Endothelial cell (in vitro differentiated cells): ENCODE measurements around the gene GPALPP1. TPM values are rescaled to one million over a fixed set of nuclear protein-coding genes. Genes with fewer than 3 reads are reported as not detected.

Experiments
- DNase-seq: peaks from one replicate; pipeline ENCODE4 v3.0.0; 2021; ENCODE audit warnings: low spot score
- H3K27ac Mint-ChIP-seq: one replicate; pipeline ENCODE4 v1.8.0; 2021; ENCODE audit warnings: mixed read lengths, inconsistent platforms; ENCODE audit not compliant: unreplicated experiment
- H3K27me3 Mint-ChIP-seq: one replicate; pipeline ENCODE4 v1.8.0; 2021; ENCODE audit warnings: mild to moderate bottlenecking, moderate library complexity, mixed read lengths, inconsistent platforms; ENCODE audit not compliant: unreplicated experiment
- H3K36me3 Mint-ChIP-seq: one replicate; pipeline ENCODE4 v1.8.0; 2021; ENCODE audit warnings: mild to moderate bottlenecking, low read depth, mixed read lengths, inconsistent platforms; ENCODE audit not compliant: unreplicated experiment
- H3K4me1 Mint-ChIP-seq: one replicate; pipeline ENCODE4 v1.8.0; 2021; ENCODE audit warnings: mild to moderate bottlenecking, mixed read lengths, inconsistent platforms; ENCODE audit not compliant: unreplicated experiment
- H3K4me3 Mint-ChIP-seq: one replicate; pipeline ENCODE4 v1.8.0; 2021; ENCODE audit warnings: mild to moderate bottlenecking, mixed read lengths, inconsistent platforms; ENCODE audit not compliant: unreplicated experiment
- H3K9me3 Mint-ChIP-seq: one replicate; pipeline ENCODE4 v1.8.0; 2021; ENCODE audit warnings: mixed read lengths, inconsistent platforms; ENCODE audit not compliant: unreplicated experiment
- total RNA-seq: library from RNA; stranded (reverse); fragmentation: NEBNext Ultra II Directional; extraction: Animal tissue kit (Norgen Biotek cat#: 25700); gene quantifications from one replicate; pipeline ENCODE4 v1.2.1, GENCODE V29; 2021; ENCODE audit not compliant: unreplicated experiment
- TF ChIP-seq, protein P1 (sequence below): fragments of 200-600 bp; sonication (generic); IDR thresholded peaks from one replicate; pipeline ENCODE4 v1.5.0; 2021; ENCODE audit warnings: antibody characterized with exemption; ENCODE audit not compliant: unreplicated experiment

GPALPP1 gene
- total RNA-seq, 1 donor from 2014 or later, result 26.1 TPM

DNA sequence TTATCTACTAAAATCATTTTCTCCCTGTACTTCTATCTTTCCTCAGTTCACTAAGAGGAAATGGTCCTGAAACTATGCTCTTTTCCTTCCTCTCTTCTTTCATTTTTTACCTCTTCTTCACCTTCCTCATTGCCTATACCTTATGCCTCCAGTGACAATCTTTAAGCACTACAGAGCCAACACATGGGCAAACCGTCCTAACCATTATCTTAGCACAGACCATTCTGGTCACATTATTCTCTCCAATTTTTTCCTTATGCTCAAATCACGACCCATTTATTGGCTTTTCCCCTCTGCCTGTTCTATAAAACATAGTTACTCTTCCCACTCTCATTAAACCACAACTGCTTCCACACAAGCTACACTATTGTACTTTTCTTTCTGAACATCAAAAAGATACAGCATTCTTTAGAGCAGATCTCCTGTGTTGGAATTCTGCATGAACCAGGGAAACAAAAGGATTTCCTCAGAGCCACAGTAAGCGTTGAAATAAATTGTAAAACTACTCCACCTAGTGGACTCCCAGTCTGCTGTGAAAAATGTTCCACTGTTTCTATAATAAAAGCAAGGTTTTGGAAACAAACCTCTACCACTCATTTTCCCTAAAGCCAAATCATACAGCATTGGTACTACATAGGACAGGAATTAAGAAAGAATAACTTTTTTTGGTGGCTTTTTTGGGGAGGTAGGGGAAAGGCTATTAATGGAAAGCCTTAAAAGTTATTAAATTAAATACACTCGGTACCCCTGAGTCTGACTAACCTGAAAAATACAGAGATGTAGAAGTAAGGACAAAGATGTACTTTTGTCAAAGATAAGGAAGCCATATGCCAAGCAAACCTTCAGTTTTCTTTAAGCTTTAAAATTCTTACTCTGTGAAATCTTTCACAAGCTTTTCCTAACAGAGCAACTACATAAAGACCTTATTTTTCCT is 19.5 kb upstream of the GPALPP1 start:
- Mint-ChIP-seq H3K27me3 (no peaks in the 10 kb centered on the region), H3K9me3 (no peaks in the 10 kb centered on the region), H3K4me3 (no peak overlapping the region), H3K4me1 (peaks cover 2% of the 10 kb centered on the region), H3K27ac (no peak overlapping the region), H3K36me3 (peaks cover 8% of the 10 kb centered on the region)
- TF ChIP-seq, protein P1, sequence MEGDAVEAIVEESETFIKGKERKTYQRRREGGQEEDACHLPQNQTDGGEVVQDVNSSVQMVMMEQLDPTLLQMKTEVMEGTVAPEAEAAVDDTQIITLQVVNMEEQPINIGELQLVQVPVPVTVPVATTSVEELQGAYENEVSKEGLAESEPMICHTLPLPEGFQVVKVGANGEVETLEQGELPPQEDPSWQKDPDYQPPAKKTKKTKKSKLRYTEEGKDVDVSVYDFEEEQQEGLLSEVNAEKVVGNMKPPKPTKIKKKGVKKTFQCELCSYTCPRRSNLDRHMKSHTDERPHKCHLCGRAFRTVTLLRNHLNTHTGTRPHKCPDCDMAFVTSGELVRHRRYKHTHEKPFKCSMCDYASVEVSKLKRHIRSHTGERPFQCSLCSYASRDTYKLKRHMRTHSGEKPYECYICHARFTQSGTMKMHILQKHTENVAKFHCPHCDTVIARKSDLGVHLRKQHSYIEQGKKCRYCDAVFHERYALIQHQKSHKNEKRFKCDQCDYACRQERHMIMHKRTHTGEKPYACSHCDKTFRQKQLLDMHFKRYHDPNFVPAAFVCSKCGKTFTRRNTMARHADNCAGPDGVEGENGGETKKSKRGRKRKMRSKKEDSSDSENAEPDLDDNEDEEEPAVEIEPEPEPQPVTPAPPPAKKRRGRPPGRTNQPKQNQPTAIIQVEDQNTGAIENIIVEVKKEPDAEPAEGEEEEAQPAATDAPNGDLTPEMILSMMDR, result peak; percentile 89
- peak; percentile 20 for DNase-seq

DNA sequence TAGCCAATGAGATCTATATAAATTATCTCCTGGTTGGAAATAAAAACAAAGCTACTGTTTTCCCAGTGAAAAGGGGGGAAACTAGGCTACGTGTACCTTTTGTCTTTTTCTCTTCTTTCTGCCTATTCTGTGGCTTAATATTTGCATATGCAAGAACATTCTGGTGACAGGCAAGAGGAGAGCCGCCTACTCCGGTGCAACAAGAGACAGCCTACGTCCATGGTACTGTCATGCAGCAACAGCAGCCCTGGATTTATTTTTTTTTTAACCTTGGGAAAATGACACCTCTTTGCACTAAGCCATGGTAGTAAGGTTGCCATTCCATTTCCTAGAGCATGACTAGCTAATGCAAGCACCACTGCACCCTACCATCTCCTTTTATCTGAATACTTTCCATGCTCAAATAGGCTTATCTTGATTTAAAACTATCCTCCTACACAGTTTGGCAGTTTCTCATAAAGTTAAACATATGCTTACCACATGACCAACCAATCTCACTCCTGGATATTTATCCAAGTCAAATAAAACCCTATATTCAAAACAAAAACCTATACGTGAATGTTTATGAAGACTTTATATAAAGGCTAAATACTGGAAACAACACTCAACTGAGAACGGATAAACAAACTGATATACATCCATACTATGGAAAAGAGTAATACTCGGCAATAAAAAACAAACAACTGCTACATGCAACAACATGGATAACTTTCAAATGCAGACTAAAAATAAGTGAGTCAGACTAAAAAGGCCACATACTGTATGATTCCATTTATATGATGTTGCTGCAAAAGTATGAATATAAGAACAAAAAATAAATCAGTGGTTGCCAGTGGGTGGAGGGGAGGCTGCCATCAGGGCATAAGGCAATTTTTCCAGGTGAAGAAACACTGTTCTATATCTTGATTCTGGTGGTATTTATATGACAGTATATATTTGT is 17.4 kb upstream of the GPALPP1 start:
- DNase-seq, result no peak
- Mint-ChIP-seq H3K4me1 (peaks cover 5% of the 10 kb centered on the region), H3K9me3 (no peaks in the 10 kb centered on the region), H3K4me3 (no peak overlapping the region), H3K27ac (no peak overlapping the region), H3K27me3 (no peaks in the 10 kb centered on the region), H3K36me3 (peaks cover 5% of the 10 kb centered on the region)
- TF ChIP-seq, protein P1, result no peak

DNA sequence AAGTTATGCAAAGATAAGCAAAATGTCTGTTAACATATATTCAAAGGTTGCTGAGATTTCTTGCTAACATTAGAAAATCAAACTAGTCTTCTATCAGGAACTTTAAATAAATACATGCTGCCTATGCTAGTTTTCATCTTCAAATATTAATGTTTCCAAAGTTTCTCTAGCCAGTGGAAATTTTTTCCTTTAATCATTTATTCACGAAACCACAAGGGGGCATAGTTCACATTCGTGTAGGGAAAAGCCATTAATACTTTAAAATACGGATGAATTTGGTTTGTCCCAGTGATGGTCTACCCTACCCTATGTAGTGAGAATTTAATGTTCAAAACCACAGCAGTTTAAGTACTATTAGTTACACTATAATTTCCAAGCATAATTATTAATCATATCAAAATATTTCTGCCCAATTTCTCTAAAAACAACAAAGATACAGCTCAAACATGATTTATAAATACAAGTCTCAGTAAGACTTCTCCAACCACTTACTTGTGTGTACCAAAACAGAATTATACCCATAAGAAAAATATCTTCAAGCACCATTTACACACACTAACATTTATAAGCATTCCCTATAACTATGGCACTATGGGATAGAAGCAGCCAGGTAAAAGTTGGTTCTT is 16.3 kb upstream of the GPALPP1 start:
- Mint-ChIP-seq H3K27ac (no peak overlapping the region), H3K36me3 (peaks cover 10% of the 10 kb centered on the region), H3K4me1 (peaks cover 6% of the 10 kb centered on the region), H3K27me3 (no peaks in the 10 kb centered on the region), H3K4me3 (no peak overlapping the region), H3K9me3 (no peaks in the 10 kb centered on the region)
- TF ChIP-seq, protein P1, result peak; percentile 85
- DNase-seq, result no peak

DNA sequence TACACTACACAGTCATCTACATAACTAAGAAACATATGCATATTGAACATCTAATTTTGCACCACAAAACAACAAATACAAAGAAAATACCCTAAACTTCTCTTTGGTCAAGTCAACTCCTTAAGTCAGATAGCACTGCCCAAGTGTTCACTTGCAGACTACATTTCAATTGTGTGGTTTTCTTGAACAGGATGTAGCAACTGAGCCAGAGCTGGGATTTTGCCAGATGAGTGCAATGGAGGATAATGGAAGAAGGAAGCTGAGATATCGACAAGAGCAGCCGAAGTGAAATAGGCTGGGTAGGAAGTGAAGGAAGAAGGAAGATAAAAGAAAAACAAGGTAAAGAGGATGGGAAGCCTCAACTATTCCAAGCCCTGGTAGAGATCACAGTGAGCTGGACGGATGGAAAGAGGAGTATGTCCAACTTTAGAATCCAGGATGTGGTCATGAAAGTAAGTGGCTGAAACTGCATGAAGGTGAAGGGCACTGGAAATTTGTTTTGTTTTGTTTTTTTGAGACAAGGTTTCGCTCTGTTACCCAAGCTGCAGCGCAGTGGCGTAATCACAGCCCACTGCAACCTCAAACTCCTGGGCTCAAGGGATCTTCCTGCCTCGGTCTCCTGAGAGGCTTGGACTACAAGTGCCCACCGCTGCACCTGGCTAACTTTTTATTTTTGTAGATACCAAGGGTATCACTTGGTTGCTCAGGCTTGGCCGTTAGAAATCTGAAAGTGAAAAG is 15.1 kb upstream of the GPALPP1 start:
- no peak overlapping the region for H3K27ac Mint-ChIP-seq
- peaks cover 4% of the 10 kb centered on the region for H3K4me1 Mint-ChIP-seq
- H3K36me3 Mint-ChIP-seq, result peaks cover 10% of the 10 kb centered on the region
- H3K9me3 Mint-ChIP-seq, result no peaks in the 10 kb centered on the region
- no peak overlapping the region for H3K4me3 Mint-ChIP-seq
- DNase-seq, result no peak
- TF ChIP-seq, protein P1, result no peak
- no peaks in the 10 kb centered on the region for H3K27me3 Mint-ChIP-seq
